HUDEP-2 (cell line): ENCODE data around the gene ERBIN.

Experiments
- DNase-seq, 76 experiments: peaks; one replicate each; lab custom pipeline; 2025; ENCODE audit not compliant: unreplicated experiment in 76 of 76; lab: John Stamatoyannopoulos, UW

Gene ERBIN

DNA sequence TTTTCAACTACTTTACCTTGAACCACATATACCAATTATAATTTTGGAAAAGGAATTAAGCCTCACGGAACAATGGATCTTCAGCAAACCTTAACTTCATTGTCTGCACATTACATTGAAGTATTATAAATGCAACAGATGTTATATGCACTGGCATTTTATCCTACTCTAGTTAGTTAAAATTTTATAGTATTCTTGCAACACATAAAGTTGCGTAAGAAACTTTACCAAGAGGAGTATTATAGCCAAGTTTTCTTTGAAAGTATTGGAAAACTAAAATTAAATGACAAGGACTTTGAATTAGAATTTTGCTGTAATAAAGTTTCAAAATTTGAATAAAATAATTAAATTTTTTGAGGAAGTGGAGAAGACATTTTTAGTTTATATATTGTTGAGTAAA lies 154.3 kb downstream of the ERBIN start:
- DNase-seq, result no peak

DNA sequence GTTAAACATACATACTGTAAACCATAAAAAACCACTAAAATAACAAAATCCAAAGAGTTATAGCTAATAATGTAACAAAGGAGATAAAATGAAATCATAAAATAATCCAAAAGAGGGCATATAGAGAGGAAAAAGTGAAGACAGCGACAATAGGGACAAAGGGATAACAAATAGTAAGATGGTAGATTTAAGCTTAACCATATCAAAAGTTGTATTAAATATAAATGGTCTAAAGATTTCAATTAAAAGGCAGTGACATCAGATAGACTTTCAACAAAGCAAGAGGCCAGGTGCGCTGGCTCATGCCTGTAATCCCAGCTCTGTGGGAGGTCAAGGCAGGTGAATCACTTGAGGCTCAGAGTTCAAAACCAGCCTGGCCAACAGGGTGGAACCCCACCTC lies 163.0 kb downstream of the ERBIN start:
- no peak for DNase-seq

DNA sequence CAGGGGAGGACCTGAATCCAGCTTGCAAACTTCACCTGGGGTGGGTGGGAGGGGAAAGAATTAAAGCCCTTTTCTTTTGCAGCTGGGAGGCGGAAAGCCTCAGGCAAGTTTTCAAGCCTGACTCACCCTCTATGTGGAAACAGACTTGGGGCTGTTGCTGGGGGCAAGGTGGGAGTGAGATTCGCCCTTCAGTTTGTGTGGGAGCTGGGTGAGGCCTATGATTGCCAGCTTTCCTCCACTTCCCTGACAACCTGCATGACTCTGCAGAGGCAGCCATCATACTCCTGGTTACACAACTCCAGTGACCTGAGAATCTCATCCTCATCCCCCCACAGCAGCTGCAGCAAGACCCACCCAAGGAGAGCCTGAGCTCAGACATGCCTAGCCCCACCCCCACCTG lies 174.5 kb downstream of the ERBIN start:
- no peak for DNase-seq

DNA sequence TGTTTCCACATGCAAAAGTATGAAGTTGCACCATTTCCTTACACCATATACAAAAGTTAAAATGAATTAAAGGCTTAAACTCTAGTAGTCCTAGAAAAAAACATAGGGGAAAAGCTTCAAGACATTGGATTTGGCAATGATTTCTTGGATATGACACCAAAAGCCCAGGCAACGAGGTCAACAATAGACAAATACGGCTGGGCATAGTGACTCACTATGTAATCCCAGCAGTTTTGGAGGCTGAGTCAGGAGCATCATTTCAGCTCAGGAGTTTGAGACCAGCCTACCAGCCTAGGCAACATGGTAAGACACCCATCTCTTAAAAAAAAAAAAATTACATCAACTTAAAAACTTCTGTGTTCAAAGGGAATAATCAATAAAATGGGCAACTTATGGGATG lies 186.8 kb downstream of the ERBIN start:
- DNase-seq, result no peak

DNA sequence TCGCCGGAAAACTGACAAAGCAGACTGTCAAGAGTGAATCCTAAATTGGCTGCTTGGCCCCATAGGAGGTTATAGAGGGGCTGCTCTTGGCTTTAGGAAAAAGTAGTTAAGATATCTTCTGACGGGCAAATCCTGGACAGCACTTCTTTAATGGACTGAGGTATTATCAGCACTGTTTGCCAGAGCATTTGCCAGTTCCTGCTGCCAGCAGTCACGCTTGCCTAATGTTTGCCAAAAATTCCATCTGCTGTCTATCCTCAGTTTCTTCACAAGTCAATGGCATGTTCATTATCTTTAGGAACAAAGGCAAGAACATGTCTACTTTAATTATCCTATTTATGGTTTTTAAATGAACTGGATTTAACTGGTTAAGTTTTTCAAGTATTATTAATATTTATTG lies 191.9 kb downstream of the ERBIN start:
- DNase-seq, result no peak

DNA sequence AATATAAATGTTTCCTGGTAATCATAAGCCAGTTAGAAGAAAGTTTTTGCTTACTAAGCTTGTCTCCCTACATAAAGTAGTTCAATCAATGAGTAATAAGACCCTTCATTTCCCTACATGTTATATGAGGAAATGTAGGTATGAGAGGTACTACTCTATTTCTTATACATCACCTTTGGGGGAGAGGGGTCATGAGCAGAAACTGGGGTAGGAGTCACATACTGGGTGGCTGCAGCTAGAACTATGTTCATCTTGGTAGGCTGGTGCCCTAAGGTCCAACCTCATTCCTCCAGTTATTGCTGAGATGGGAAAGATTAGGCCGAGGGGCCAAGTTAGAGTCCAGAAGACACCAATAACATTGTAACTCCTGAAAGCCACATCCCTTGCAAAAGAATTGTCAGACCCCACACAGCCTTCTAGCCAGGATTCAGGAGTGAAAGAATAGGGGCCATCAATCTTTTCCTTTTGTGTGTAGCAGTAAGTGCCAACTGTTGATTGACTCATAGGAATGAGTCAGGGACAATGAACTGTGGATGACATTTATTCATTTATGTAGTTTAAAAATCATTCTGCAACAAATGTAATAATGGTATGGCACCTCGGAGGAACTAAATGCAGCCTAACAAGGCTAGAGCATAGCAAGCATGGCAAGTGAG lies 196.1 kb downstream of the ERBIN start:
- DNase-seq, result no peak

DNA sequence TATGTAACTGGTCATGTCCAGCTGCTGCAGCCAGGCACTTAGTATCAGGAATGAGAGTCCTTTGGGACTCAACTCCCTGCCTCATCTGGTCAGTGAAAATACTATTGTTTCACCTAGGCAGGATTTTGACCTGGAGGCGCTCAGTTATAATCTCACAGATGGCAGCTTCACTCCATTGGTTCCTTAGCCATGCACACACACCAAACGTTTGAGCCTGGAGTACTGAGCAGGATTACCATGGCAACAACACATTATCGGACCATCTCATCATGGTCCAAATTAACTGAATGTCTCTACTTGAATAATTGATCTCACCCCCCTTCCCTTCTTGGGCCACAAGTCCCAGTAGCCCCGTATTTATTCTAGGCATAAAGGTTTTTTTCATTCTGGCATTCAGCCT lies 202.8 kb downstream of the ERBIN start:
- DNase-seq, result no peak

DNA sequence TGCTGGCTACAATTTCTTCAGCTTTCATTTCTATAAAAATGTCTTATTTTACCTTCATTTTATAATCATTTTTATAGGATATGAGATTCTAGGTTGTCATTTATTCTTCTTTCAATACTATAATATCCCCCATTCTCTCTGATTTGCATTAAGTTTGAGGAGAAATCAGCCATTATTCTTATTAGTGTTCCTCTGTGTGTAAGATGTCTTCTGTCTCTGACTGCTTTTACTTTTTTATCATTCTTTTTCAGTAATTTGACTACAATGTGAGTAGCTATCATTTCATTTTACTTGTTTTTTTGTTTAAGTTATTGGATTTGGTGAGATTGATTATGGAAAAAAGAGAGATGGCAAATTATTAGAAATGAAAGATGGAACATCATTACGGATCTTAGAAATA lies 204.1 kb downstream of the ERBIN start:
- DNase-seq, result no peak
